Measurements from ENCODE around the gene BSG.

Gene BSG

DNA sequence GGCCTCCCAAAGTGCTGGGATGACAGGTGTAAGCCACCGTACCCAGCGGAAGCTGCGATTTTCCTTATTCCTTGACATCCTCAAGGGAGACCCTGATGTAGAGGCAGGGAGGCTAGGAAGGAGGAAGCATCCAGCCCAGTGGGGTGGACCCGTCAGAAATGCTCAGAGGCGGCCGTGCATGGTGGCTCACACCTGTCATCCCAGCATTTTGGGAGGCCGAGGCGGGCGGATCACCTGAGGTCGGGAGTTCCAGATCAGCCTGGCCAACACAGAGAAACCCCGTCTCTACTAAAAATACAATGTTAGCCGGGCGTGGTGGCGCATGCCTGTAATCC, 17.0 kb upstream of the BSG start:
- FAIRE-seq (no peak), DNase-seq (ENCODE audit: insufficient read length, low spot score) (no peak)

GRCh38 chr19:556611-557382, 15.6 kb upstream of the BSG start:
- DNase-seq (ENCODE audit: insufficient read length, low spot score) (no peak), FAIRE-seq (no peak)
- TF ChIP-seq CTCF (IDR thresholded peaks at IDR 0.05; ENCODE audit: insufficient read depth, missing control alignments): no peak

More for the DNA sequence above, 17.0 kb upstream of the BSG start:
- TF ChIP-seq CTCF (IDR thresholded peaks at IDR 0.05; ENCODE audit: insufficient read depth, missing control alignments): no peak

DNA sequence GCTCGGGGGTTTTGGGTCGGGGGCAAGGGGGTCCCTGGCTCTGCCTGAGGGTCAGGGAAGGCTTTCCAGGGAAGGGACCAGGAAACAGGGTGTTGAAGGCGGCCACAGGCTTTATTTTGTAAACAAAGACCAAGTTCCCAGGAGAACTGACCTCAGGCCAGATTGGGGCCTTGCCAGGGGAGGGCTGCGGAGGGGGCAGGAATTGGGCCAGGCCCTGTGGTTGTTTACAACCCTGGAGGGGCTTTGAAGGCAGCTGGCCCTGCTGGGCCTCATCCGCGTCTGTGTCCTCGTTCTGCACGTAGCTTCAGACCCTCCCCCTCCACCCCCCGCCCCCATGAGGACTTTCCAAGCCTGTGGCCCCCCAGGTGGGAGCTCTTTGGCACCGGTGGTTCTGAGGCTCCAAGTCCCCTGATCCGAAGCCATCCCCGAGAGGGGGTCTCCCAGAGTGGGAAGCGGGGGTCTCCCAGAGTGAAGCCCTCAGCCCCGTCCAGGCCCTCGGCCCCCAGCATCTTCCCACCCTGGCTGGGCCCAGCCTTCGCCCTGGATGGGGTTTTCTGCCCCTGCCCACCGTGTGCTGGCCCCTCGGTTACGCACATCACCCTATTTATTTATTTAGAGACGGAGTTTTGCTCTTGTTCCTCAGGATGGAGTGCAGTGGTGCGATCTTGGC, 13.5 kb upstream of the BSG start:
- FAIRE-seq: no peak
- no peak for TF ChIP-seq CTCF (IDR thresholded peaks at IDR 0.05; ENCODE audit: insufficient read depth, missing control alignments)
- DNase-seq (ENCODE audit: insufficient read length, low spot score): no peak

GRCh38 chr19:560121-560520, 12.3 kb upstream of the BSG start:
- FAIRE-seq: no peak
- DNase-seq (ENCODE audit: insufficient read length, low spot score): no peak
- TF ChIP-seq CTCF (IDR thresholded peaks at IDR 0.05; ENCODE audit: insufficient read depth, missing control alignments): no peak

GRCh38 chr19:566403-566802, 6.0 kb upstream of the BSG start:
- DNase-seq (ENCODE audit: insufficient read length, low spot score): no peak
- no peak for FAIRE-seq
- TF ChIP-seq CTCF (IDR thresholded peaks at IDR 0.05; ENCODE audit: insufficient read depth, missing control alignments): no peak

GRCh38 chr19:566844-567243, 5.6 kb upstream of the BSG start:
- TF ChIP-seq CTCF (IDR thresholded peaks at IDR 0.05; ENCODE audit: insufficient read depth, missing control alignments): no peak
- no peak for DNase-seq (ENCODE audit: insufficient read length, low spot score)
- FAIRE-seq: no peak

DNA sequence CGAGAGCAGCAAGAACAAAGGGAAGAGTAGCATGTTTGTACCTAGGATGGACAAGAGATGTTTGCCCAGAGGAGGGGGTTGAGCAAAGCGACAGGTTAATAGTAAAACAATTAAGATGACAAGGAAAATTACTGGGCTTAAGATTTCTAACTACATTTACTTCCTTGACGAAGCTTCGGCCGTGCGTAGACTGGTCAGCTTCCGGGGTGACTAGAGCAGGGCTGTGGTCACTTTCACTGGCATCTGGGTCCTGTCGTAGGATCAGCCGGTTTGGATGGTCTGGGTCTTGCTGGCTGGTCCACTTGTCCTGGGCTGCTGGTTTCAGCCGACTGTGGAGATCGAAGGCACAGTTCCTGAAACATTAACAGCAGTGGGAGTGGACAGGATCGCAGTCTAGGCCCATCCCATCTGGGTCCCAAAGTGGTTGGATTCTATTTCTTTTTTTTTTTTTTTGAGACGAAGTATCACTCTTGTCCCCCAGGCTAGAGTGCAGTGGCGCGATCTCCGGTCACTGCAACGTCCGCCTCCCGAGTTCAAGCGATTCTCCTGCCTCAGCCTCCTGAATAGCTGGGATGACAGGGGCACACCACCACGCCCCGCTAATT, 5.0 kb upstream of the BSG start:
- no peak for TF ChIP-seq CTCF (IDR thresholded peaks at IDR 0.05; ENCODE audit: insufficient read depth, missing control alignments)
- no peak for FAIRE-seq
- no peak for DNase-seq (ENCODE audit: insufficient read length, low spot score)

Measured in D721Med (cell line).